ENCODE data around the gene CREB5.

CREB5 gene

GRCh38 chr7:28613262-28613661 lies 200.9 kb downstream of the CREB5 start:
- TF ChIP-seq FOXM1 (IDR thresholded peaks at IDR 0.05; ENCODE audit: borderline replicate concordance, low read depth) (no peak), NFIC (IDR thresholded peaks at IDR 0.05) (no peak), CREB1 (IDR thresholded peaks at IDR 0.05; ENCODE audit: low read depth) (no peak), YY1 (IDR thresholded peaks at IDR 0.05; ENCODE audit: low read depth) (no peak), USF1 (IDR thresholded peaks at IDR 0.05) (no peak), EP300 (IDR thresholded peaks at IDR 0.05; ENCODE audit: borderline replicate concordance) (no peak), EGR1 (IDR thresholded peaks at IDR 0.05) (no peak), TAF1 (IDR thresholded peaks at IDR 0.05; ENCODE audit: low read depth) (no peak), CEBPB (IDR thresholded peaks at IDR 0.05) (no peak), RAD21 (IDR thresholded peaks at IDR 0.05; ENCODE audit: low read depth) (no peak), ZBTB7A (IDR thresholded peaks at IDR 0.05; ENCODE audit: low read depth) (no peak), TCF12 (IDR thresholded peaks at IDR 0.05; ENCODE audit: low read depth) (no peak), MAX (IDR thresholded peaks at IDR 0.05) (no peak), TEAD4 (IDR thresholded peaks at IDR 0.05) (no peak)

GRCh38 chr7:28615091-28615490 lies 202.8 kb downstream of the CREB5 start:
- TF ChIP-seq RAD21 (IDR thresholded peaks at IDR 0.05; ENCODE audit: low read depth): peak; percentile 37; the same call in 1 of the 2 replicates
- TF ChIP-seq EGR1 (IDR thresholded peaks at IDR 0.05): no peak

GRCh38 chr7:28617308-28617880 lies 205.1 kb downstream of the CREB5 start:
- TF ChIP-seq ZBTB7A (IDR thresholded peaks at IDR 0.05; ENCODE audit: low read depth): no peak
- TF ChIP-seq CREB1 (IDR thresholded peaks at IDR 0.05; ENCODE audit: low read depth): no peak
- no peak for TF ChIP-seq CEBPB (IDR thresholded peaks at IDR 0.05)
- TF ChIP-seq RAD21 (IDR thresholded peaks at IDR 0.05; ENCODE audit: low read depth): no peak
- TF ChIP-seq MAX (IDR thresholded peaks at IDR 0.05): no peak
- no peak for TF ChIP-seq FOXM1 (IDR thresholded peaks at IDR 0.05; ENCODE audit: borderline replicate concordance, low read depth)
- TF ChIP-seq EGR1 (IDR thresholded peaks at IDR 0.05): no peak
- TF ChIP-seq TEAD4 (IDR thresholded peaks at IDR 0.05): no peak
- TF ChIP-seq TCF12 (IDR thresholded peaks at IDR 0.05; ENCODE audit: low read depth): no peak
- no peak for TF ChIP-seq USF1 (IDR thresholded peaks at IDR 0.05)
- no peak for TF ChIP-seq TAF1 (IDR thresholded peaks at IDR 0.05; ENCODE audit: low read depth)
- no peak for TF ChIP-seq YY1 (IDR thresholded peaks at IDR 0.05; ENCODE audit: low read depth)
- no peak for TF ChIP-seq REST (IDR thresholded peaks at IDR 0.05; ENCODE audit: low read depth)
- no peak for TF ChIP-seq NFIC (IDR thresholded peaks at IDR 0.05)

- TF ChIP-seq USF1 (IDR thresholded peaks at IDR 0.05): no peak
- no peak for TF ChIP-seq TCF12 (IDR thresholded peaks at IDR 0.05; ENCODE audit: low read depth)
- TF ChIP-seq REST (IDR thresholded peaks at IDR 0.05; ENCODE audit: low read depth): no peak
These were observed 206.1 kb downstream of the CREB5 start for GRCh38 chr7:28618383-28618782.

GRCh38 chr7:28619256-28619655 lies 206.9 kb downstream of the CREB5 start:
- TF ChIP-seq MAX (IDR thresholded peaks at IDR 0.05) (no peak), TAF1 (IDR thresholded peaks at IDR 0.05; ENCODE audit: low read depth) (no peak), TCF12 (IDR thresholded peaks at IDR 0.05; ENCODE audit: low read depth) (no peak), USF1 (IDR thresholded peaks at IDR 0.05) (no peak), EGR1 (IDR thresholded peaks at IDR 0.05) (no peak), YY1 (IDR thresholded peaks at IDR 0.05; ENCODE audit: low read depth) (no peak), CEBPB (IDR thresholded peaks at IDR 0.05) (no peak), NFIC (IDR thresholded peaks at IDR 0.05) (no peak), TEAD4 (IDR thresholded peaks at IDR 0.05) (no peak), EP300 (IDR thresholded peaks at IDR 0.05; ENCODE audit: borderline replicate concordance) (no peak), RAD21 (IDR thresholded peaks at IDR 0.05; ENCODE audit: low read depth) (no peak), ZBTB7A (IDR thresholded peaks at IDR 0.05; ENCODE audit: low read depth) (no peak), FOXM1 (IDR thresholded peaks at IDR 0.05; ENCODE audit: borderline replicate concordance, low read depth) (no peak), REST (IDR thresholded peaks at IDR 0.05; ENCODE audit: low read depth) (no peak)
